Astrocyte (in vitro differentiated cells and primary cell): ENCODE data around the gene C14orf119. TPM values are rescaled to one million over a fixed set of nuclear protein-coding genes. Genes with fewer than 3 reads are reported as not detected.

Experiments
- DNase-seq: peaks from one replicate; pipeline ENCODE4 v3.0.0-alpha.2; 2010; ENCODE audit warnings: low read depth
- FAIRE-seq: peaks from 2 replicates; lab custom pipeline; 2011; peaks lifted over from hg19 to GRCh38; lab: Jason Lieb, UNC
- H2AFZ ChIP-seq: 2 replicates; pipeline ENCODE4 v1.6.0; 2012; ENCODE audit warnings: low read depth, low read length, inconsistent platforms
- H3K27ac ChIP-seq: 2 replicates; pipeline ENCODE4 v1.5.1; 2011; ENCODE audit warnings: low read depth, low read length, inconsistent platforms
- H3K27me3 ChIP-seq: 2 replicates; pipeline ENCODE4 v1.6.0; 2011; ENCODE audit warnings: low read length, inconsistent platforms; ENCODE audit not compliant: insufficient read depth
- H3K36me3 ChIP-seq: 2 replicates; pipeline ENCODE4 v1.5.1; 2011; ENCODE audit warnings: low read length, inconsistent platforms; ENCODE audit not compliant: insufficient read depth
- H3K4me1 ChIP-seq: 2 replicates; pipeline ENCODE4 v1.5.1; 2011; ENCODE audit warnings: low read length, inconsistent platforms; ENCODE audit not compliant: insufficient read depth
- H3K4me2 ChIP-seq: 2 replicates; pipeline ENCODE4 v1.6.0; 2012; ENCODE audit warnings: low read length, inconsistent platforms
- H3K4me3 ChIP-seq: 2 replicates; pipeline ENCODE4 v1.5.1; 2011; ENCODE audit warnings: low read depth, mild to moderate bottlenecking, low read length, inconsistent platforms; ENCODE audit not compliant: insufficient read depth
- H3K79me2 ChIP-seq: 2 replicates; pipeline ENCODE4 v1.6.0; 2012; ENCODE audit warnings: mild to moderate bottlenecking, low read length, inconsistent platforms; ENCODE audit not compliant: insufficient read depth
- H3K9ac ChIP-seq: 2 replicates; pipeline ENCODE4 v1.6.0; 2012; ENCODE audit warnings: mild to moderate bottlenecking, low read length, inconsistent platforms
- H3K9me3 ChIP-seq: 2 replicates; pipeline ENCODE4 v1.5.1; 2012; ENCODE audit warnings: low read depth, mild to moderate bottlenecking, low read length, inconsistent platforms; ENCODE audit not compliant: insufficient read depth
- H4K20me1 ChIP-seq: 2 replicates; pipeline ENCODE4 v1.6.0; 2012; ENCODE audit warnings: low read length, inconsistent platforms; ENCODE audit not compliant: insufficient read depth
- H3K27ac Mint-ChIP-seq: one replicate; pipeline ENCODE4 v1.8.0; 2021; ENCODE audit warnings: mild to moderate bottlenecking, mixed read lengths; ENCODE audit not compliant: unreplicated experiment
- H3K27me3 Mint-ChIP-seq: one replicate; pipeline ENCODE4 v1.8.0; 2021; ENCODE audit warnings: low read depth, mixed read lengths; ENCODE audit not compliant: unreplicated experiment
- H3K36me3 Mint-ChIP-seq: one replicate; pipeline ENCODE4 v1.8.0; 2021; ENCODE audit warnings: low read depth, mixed read lengths; ENCODE audit not compliant: unreplicated experiment
- H3K4me1 Mint-ChIP-seq: one replicate; pipeline ENCODE4 v1.8.0; 2021; ENCODE audit warnings: low read depth, mixed read lengths; ENCODE audit not compliant: unreplicated experiment
- H3K4me3 Mint-ChIP-seq: one replicate; pipeline ENCODE4 v1.8.0; 2021; ENCODE audit warnings: mild to moderate bottlenecking, moderate library complexity, mixed read lengths; ENCODE audit not compliant: unreplicated experiment
- H3K9me3 Mint-ChIP-seq: one replicate; pipeline ENCODE4 v1.8.0; 2021; ENCODE audit warnings: mild to moderate bottlenecking, mixed read lengths; ENCODE audit not compliant: unreplicated experiment
- CTCF ChIP-seq: IDR thresholded peaks from 2 replicates; pipeline ENCODE4 v1.5.1; 2011; ENCODE audit warnings: low read depth, mild to moderate bottlenecking, inconsistent platforms, low read length, moderate library complexity; ENCODE audit not compliant: insufficient read depth
- EZH2 ChIP-seq: IDR thresholded peaks from 2 replicates; pipeline ENCODE4 v1.6.1; 2012; ENCODE audit warnings: mild to moderate bottlenecking, low read length, inconsistent platforms; ENCODE audit not compliant: insufficient read depth
- total RNA-seq: library from RNA; stranded (reverse); gene quantifications from 2 replicates; pipeline ENCODE4 v1.2.1, GENCODE V29; 2021

C14orf119 gene
- total RNA-seq, 1 donor from 2014 or later: 83.9 TPM

GRCh38 chr14:23069413-23069806, 25.9 kb upstream of the C14orf119 start:
- Histone ChIP-seq H3K79me2 (peaks cover 83% of the 10 kb centered on the region), H4K20me1 (peaks cover 66% of the 10 kb centered on the region), H2AFZ (no peak overlapping the region), H3K9ac (peak overlapping the region; percentile 99), H3K27ac (peak overlapping the region; percentile 13), H3K36me3 (peaks cover 45% of the 10 kb centered on the region), H3K27me3 (no peaks in the 10 kb centered on the region), H3K9me3 (no peaks in the 10 kb centered on the region), H3K4me3 (no peak overlapping the region), H3K4me2 (peak overlapping the region; percentile 97), H3K4me1 (peaks cover 43% of the 10 kb centered on the region)
- Mint-ChIP-seq H3K4me3 (peak overlapping the region; percentile 97), H3K4me1 (peaks cover 35% of the 10 kb centered on the region), H3K36me3 (peaks cover 6% of the 10 kb centered on the region), H3K9me3 (no peaks in the 10 kb centered on the region), H3K27me3 (no peaks in the 10 kb centered on the region), H3K27ac (peak overlapping the region; percentile 58)
- no peak for TF ChIP-seq CTCF
- no peak for TF ChIP-seq EZH2
- FAIRE-seq (no peak), DNase-seq (no peak)

- H3K4me3 Mint-ChIP-seq: peak overlapping the region; percentile 97
- Histone ChIP-seq H3K27me3 (no peaks in the 10 kb centered on the region), H3K4me3 (peak overlapping the region; percentile 98), H3K4me1 (peaks cover 43% of the 10 kb centered on the region), H3K9ac (peak overlapping the region; percentile 99), H3K27ac (peak overlapping the region; percentile 89), H4K20me1 (peaks cover 58% of the 10 kb centered on the region), H3K9me3 (no peaks in the 10 kb centered on the region), H3K36me3 (peaks cover 48% of the 10 kb centered on the region), H3K79me2 (peaks cover 84% of the 10 kb centered on the region), H3K4me2 (peak overlapping the region; percentile 97), H2AFZ (no peak overlapping the region)
- peak overlapping the region; percentile 92 for H3K27ac Mint-ChIP-seq
- DNase-seq (no peak), FAIRE-seq (no peak)
- no peak for TF ChIP-seq EZH2
- TF ChIP-seq CTCF: no peak
- H3K4me1 Mint-ChIP-seq: peaks cover 34% of the 10 kb centered on the region
- H3K9me3 Mint-ChIP-seq: no peaks in the 10 kb centered on the region
- peaks cover 6% of the 10 kb centered on the region for H3K36me3 Mint-ChIP-seq
- H3K27me3 Mint-ChIP-seq: no peaks in the 10 kb centered on the region
These were observed 24.8 kb upstream of the C14orf119 start for GRCh38 chr14:23070262-23071129.
